GDM1 (cell line): ENCODE data around the gene SH3TC1.

Experiments
- DNase-seq: peaks from one replicate; lab custom pipeline; 2025; lab: John Stamatoyannopoulos, UW

Gene SH3TC1

DNA sequence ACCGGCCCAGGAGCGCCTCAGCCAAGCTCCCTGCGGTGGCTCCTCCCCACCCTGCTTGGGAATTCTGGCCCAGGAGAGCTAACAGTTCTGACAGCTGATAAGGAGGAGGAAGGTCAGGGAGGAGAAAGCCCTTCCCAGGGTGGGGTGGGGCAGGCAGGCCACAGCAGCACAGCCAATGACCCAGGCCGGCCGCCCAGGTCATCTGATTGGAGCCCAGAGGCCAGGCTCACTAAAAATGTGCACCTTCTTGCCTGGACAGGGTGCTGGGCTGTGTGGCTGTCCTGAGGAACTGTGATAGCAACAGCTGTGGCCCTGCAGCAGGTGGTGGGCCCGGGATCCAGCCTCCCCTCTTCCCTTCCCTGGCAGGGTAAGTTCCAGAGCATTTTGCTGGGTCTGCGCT lies 17.2 kb upstream of the SH3TC1 start:
- DNase-seq, result no peak

DNA sequence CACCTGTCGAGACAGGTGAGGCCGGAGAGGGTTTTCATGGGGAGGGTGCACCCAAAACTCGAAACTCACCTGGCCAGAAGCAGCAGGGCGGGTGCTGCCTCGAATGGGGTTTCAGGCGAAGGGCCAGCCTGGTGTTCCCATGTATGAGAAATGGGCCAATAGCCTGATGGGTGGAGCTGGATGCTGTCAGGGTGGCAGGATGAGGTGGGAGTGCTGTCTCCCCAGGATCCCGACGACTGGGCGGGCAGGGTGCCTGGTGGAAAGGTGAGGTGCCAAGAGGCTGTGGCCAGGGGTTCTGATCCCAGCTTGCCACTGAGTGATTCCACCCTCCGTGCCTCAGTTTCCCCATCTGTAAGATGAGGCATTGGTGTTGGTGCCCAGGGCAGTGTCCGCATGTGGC lies 16.8 kb upstream of the SH3TC1 start:
- no peak for DNase-seq

DNA sequence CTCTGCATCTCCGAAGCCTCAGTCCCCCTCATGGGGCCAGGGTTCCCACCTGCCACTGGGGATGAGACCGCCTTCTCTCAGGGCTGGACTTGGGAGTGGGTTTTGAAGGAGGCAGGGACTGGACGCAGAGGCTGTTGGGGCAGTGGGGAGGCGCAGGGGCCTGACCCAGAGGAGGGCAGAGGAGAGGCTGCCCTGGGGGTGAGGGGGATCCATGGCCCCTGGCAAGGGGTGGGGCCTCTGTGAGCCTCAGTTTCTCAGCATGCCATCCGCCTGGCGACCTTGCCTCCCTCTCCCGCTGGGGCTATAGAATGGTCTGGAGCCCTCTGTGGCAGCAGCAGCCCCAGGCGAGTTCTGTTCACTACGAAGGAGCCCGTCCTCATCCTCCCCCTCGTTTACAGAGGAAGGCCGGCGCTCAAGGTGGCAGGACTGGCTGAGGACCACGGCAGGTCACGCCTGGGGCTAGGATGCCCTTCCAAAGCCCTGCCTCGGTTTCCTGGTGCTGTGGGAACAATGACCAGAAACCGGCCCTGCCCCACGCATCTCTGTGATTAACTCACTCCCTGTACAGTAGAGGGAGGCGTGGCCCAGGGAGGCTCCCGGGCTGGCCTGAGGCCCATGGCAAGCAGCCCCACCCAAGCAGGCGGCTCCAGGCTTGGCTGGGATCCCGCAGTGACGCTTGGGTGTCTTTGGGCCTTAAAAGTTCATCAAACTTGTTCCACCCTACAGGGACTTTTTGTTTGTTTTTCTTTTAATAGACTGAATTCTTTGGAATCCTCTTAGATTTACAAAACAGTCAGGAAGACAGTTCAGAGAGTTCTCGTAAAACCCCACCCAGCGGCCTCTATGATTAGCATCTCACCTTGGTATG lies 16.0 kb upstream of the SH3TC1 start:
- no peak for DNase-seq

DNA sequence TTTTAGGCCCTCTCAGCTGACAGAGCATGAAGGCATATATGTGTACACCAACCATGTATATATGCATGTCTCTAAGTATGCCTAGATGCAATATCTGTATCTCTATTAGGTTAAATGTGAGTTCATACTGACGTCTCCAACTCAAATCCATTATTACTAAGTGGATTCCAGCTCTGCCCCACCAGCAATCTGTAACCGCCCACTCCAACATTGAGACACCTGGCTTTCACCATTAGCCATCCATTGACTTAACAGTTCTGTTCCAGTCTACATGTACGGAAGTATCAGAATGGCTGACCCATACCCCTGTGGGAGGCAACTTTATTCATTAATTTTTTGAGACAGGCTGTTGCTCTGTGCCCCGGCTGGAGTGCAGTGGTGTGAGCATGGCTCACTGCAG lies 15.0 kb upstream of the SH3TC1 start:
- no peak for DNase-seq

DNA sequence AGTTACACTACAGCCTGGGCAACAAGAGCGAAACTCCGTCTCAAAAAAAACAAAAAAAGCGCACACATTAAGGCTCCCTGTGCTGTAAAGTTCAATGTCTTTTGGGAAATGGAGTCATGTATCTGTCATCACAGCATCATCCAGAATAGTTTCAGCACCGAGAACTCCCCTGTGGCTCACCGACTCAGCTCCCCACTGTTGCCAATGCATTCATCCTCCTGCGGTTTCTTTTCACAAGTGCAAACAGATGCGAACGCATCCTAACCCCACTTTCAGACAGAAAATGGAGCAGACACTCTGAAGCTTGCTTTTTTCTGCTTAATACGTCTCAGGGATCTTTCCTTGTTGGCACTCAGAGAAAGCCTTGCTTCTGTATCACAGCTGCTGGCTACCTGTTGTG lies 13.8 kb upstream of the SH3TC1 start:
- no peak for DNase-seq

DNA sequence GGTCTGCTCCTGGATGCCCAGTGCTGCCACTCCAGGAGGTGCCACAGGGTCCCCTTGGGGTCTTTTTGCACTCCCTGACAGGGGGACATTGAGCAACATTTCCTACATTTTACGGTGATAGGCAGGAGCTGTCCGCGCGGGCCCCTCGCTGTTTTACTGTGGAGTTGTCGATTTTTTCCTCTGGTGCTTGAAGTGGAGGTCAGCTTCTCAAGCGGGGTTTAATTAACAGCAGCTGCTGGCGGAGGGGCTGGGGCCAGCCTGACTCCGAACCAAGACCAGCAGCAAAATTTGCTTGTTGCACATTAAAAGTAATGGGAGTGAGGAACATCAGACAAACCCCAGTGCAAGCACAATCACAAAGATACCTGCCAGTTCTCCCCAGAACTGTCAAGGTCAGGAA lies 13.2 kb upstream of the SH3TC1 start:
- no peak for DNase-seq

DNA sequence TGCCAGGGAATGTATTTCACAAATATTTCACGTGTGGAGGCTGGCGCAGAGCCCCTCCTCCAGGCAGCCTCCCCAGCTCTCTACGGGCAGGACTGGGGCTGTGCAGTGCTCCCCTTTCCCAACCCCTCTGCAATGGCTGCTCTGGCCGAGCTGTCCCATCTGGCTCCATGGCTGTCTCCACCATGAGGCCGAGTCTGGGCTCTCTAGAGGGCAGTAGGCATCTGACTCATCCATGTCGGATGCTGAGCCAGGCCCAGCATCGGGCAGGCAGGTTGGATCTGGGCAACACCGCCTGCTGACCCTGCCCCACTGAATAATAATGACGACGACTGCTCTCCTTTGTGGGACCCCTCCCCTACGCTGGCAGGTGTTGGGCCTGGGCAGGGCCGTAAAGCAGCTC lies 11.0 kb upstream of the SH3TC1 start:
- no peak for DNase-seq

DNA sequence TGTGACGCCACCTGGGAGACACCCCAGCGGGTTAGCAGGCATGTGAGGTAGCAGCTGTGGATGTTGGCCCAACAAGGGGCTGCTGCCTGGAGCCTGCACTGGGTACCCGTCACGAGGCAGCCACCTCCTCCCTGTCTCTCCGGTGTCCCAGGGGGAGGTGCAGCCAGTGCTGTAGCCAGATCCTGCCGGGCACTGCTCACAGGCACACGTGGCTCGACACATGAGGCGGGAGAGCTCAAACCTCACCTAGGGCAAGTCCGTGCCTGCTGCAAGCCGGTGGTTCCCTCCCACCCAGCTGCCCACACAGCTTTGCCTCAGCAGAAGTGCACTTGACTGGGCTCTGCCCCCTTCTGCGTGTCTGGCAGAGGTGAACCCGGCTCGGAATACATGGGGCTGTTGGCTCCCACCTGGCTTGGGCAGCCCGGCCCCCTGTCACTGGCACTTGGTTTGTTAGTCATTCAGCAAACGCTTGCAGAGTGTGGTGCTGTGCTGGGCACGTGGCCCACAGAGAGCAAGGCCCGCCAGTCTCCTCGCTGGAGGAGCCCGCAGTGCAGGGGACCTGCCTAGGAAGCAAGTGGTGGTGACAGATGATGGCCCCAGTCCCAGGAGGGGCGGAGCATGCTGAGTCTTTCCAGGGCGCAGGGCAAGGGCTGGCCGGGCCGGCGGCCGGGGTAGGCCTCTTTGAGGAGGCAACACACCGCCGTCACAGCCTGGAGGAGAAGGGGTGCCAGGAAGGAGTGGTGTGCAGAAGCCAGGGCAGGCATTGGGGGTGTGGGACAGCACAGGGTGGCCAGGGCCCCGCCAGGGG lies 10.1 kb upstream of the SH3TC1 start:
- DNase-seq, result no peak

DNA sequence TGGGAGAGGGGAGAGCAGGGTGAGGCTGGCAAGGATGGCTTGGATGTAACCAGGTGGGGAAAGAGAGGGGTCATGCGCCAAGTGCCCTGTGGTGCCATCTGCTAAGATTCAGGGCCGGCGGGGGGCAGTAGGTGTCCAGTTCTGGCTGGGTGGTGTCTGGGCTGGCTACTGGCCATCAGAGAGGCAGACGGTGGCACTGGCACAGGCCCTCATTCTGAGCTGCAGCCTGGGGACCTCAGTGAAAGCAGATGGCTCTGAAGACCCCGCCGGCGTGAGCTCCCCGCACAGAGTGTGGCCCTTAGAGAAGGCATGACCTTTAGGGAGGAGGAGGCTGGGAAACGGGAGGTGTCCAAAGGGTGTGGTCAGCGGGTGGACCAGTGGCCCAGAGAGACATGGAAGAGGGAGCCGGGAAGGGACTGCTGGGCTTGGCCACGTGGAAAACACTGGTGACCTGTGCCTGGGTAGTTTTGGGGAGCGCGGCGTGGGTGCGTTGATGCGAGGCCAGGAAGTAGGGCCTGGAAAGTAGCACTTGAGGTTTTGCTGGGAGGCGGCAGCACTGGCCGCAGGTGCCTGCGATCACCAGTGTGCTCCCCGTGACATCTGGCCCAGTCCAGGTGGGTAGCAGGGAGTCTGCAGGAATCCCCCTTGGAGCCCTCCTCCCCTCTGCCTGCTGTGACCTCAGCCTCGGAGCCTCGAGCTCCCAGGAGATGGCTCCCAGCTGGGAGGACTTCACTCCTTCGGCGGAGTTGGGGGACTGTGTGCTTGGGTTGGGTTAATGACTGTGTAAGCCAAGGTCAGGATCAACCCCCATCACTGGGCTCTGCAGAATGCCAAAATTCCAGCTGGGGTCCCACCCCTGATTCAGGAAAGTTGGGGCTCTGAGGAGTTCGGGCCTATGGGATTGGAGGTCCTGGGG lies 9.3 kb upstream of the SH3TC1 start:
- no peak for DNase-seq

DNA sequence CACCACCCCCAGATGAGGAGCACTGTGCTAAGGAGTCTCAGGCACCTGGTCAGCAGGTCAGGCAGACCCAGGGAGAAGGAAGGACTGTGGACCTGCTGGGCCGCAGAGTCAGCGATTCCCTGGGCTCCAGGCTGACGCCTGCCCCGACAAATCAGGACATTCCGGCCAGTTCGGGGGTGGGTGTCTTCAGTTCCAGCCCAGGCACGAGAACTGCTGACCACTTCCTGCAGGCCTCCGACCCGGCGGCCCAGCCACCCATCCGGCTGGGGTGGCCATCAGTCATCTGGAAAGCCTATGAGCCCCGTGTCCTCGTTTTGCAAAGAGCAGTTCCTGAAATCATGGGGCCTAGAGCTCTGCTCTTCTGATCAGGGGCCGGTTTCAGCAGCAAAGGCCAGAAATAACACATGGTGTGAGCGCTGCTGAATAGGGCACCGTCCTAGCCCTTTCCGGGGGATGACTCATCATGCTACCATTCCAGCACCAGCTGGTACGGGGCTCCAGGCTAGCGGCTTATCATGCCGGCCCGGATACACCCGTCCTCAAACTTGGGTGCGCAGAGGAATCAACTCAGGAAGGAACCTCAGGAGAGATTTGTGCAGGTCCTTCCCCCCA lies 7.8 kb upstream of the SH3TC1 start:
- peak; percentile 82 for DNase-seq

DNA sequence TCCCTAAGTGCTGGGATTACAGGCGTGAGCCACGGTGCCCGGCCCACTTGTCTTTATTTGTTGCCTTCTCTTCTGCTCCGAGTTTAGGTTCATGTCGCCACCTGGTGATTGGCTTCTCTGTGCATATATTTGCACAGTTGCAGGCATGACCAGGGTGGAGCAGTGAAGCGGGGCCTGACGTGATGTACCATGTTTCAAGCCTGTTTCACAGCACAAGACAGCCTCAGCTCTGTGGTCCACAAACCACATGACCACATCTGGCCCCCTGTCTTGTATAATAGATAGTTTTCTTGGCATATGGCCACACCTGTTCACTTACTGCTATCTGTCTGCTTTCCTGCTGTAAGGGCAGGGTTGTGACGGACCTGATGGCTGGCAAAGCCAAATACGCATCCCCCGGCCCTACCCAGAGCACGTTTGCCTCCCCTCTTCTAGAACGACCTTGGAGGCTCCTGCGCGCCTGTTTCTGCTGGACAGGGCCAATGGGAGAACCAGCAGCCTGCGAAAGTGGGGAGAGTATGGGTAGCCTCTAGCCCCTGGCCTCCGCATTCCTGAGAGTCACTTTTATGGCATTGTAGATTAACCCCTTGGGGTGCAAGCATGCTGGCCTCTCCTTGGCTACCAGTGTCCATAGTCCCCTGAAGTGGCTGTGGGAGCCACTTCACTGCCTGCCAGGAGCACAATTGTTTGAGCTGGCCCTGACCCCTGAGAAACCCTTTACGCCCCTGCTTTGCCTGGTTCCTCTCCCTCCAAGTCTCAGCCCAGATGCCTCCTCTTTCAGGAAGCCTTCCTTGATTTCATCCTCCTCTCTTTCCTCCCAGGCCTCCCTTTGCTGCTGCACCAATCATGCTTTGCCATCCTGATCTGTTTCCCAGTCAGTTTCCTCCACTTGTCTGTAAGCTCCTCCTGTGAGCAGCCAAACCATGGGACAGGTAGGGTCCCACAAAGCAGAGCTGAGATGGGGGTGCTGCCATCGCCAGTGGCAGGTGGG lies 6.0 kb upstream of the SH3TC1 start:
- peak; percentile 30 for DNase-seq

DNA sequence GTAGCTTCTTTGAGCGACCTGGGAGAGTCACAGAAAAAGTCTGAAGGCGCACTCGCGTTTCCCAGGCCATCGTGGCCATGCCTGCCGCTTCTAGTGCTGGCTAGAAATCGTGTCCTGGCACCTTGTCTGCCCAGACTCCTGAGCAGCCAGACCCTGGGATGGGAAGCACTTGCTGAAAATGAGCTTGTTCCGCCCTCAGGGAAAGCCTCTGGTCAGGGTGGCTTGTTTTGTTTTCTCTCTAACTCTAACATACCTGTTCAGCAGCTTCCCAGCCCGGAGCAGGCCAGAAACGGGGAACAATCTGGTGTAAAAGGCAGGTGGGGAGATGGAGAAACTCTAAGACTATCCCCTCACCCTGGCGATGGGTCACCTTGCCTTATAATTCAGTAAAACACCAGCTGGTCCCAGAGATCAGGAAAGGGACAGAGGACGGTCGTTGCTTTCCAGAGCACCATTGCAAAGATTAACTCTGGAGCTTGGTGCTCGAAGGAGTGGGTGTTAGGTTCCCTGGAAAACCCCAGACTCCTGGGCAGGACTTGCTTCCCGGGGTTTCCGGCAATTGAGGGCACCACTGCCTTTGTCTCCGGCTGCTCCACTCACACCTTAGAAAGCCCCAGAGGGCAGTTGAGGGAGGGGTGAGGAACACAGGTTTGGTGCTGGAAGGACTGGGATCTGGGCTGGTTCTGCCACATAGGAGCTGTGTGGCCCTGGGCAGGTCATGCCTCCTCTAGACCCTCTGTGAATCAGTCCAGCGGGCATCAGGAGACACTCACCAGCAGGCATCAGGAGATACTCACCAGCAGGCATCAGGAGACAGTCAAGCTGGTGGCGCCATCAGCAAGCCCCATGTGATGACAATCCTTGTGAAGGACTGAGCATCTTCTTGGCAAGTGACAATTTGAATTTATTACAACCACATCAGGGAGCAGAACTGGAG lies 4.5 kb upstream of the SH3TC1 start:
- DNase-seq, result no peak

DNA sequence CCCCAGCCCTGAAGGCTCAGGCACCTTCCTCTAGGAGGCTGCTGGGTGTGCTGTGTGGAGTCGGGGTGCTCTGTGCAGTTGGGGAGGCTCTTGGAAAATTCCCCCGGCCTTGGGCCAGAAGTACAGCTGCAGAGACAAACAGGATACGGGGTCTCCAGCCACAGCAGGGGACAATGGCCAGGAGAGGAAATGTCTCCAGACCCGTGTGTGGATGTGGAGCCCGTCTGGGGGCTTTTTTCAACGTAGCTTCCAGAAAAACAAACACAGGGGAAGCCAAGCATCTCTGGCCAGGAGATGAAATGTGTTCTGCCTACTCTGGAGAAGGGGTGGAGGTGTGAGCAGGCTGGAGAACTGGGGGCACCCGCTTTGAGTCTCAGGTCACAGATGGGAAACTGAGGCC lies 3.7 kb upstream of the SH3TC1 start:
- no peak for DNase-seq

DNA sequence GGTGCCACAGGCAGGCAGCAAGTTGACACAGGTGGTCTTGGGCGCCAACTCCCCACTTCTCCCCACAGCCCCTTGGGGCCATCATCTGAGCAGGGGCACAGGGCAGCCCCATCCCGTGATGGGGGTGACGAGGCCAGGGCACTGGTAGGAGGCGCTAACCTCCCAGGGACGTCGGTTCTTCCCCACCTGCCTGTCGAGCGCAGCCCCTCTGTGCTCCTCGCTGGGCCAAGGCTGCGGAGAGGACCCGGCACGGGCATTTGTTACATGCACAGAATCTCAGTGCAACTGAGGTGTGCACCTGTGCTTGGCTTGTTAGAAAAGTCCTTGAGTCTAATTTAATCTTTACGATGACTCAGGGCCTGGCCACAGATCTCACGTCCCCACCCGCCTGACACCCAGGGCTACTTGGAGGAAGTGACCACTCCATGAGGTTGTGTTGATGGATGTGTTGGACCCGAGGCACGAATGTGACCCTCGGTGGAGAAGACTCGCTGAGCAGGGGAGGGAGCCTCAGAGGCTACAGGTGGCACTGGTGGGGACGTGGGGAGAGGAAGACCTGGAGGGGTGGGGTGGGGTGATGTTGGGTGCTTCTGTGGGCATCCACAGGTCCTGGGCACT lies 3.1 kb upstream of the SH3TC1 start:
- DNase-seq, result no peak

DNA sequence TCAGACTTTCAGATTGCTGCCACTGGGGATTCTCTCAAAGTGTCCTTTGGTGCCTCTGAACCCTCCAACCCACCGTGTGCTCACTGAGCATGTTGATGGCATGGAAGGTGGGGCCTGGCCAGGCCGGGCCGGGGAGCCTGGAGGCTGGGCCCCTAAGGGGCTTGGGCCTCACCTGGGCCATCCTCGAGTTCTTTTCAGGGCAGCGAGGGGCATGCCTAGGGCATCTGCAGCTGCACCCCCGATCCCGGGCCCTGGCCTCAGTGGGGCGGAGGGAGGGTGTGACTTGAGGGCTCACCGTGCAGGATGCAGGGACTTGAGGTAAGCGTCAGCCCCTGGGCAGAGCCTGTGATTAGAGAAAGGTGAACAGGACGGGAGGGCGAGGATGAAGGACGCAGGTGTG lies 1.6 kb upstream of the SH3TC1 start:
- DNase-seq, result no peak

DNA sequence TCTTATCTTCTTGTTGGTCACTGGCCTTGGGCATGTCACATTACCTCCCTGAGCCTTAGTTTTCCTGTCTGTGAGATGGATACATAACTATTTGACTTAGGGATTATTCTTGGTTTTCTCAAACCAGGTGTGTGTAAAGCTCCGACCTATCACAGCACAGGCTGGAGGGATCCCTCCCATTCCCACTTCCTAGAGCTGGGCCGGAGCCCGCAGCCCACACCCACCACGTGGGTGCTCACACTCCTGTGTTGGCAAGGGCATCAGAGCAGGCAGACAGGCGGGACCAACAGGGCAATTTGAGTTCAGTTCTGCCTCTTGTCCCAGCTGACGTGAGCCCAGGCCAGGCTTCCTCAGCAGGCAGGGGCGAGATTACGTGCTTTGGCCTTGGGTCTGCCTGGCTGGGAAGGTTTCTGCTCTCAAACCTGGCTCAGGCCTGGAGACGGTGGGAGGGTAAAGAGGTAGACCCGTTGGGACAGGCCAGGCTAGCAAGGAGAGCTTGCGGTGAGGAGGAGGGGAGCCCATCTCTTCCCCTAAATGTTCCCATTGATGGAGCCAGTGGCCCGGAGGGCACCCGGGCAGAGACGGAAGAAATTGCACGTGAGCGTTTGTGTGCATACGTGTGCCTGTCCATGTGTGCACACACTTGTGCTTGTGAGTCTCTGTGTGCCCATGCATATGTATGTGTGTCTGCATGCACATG lies 734 bp upstream of the SH3TC1 start:
- DNase-seq, result no peak

DNA sequence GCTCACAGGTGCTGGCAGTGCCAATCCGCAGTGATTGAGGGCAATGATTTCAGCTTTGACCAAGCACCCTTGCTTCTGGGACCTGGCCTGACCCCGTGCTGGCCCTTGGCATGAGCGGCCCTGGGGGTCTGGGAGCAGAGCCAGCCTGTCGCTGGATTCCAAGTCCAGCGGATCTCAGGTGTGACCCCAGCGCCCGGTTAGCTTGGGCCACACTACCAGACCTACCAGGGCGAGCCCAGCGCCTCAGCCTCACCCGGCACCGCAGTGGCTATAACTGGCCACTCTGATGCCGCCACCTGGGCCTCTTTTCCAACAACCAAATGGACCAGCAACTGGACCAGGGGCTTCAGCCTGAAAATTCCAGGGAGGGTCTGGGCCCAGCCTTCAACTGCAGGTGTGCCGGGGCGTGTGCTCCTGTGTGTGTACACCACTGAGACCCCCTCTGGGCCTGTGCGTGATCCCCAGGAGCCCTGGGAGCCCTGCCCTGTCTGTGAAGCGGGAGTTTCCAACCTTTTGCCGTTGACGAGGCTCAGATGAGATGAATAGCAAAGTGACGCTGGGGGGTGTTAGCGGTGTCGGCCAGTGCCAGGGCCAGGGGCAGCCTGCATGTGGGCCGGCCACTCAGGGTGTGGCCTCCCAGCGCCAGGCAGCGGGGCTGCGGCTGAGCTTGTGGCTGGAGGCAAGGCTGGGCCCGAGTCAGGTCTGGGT lies 658 bp downstream of the SH3TC1 start:
- no peak for DNase-seq
